Panc1 (cell line): ENCODE measurements around the gene PCNX2. TPM values are rescaled to one million over a fixed set of nuclear protein-coding genes. Genes with fewer than 3 reads are reported as not detected.

Experiments used
- ATAC-seq: fragments of 200-7000 bp; cut with Tn5 transposase; 2 replicates; pipeline ENCODE4 v1.9.1; 2020; ENCODE audit warnings: mild to moderate bottlenecking, moderate library complexity
- BruUV-seq: library from RNA; stranded (reverse); fragments of 400-500 nt; replicated peaks from 2 replicates; lab custom pipeline; 2021; lab: Mats Ljungman, UMichigan
- CTCF ChIA-PET: fragments of 300-600 bp; sonication (Branson Sonifier 250); formaldehyde crosslinking; loops from one replicate; lab custom pipeline; 2022; ENCODE audit warnings: antibody characterized with exemption; lab: Charles Lee
- POLR2A ChIA-PET: fragments of 300-600 bp; sonication (Branson Sonifier 250); formaldehyde crosslinking; loops from one replicate; lab custom pipeline; 2022; ENCODE audit warnings: antibody characterized with exemption; lab: Charles Lee
- DNase-seq: peaks from one replicate; pipeline ENCODE4 v3.0.0-alpha.2; 2010; ENCODE audit warnings: low read depth, low spot score
- H3K27ac ChIP-seq: 2 replicates; pipeline ENCODE4 v1.5.1; 2011; ENCODE audit warnings: mild to moderate bottlenecking, low read length, inconsistent platforms
- H3K27me3 ChIP-seq: fragments of 200-500 bp; sonication (Bioruptor generic); 2 replicates; pipeline ENCODE4 v1.6.0; 2014; ENCODE audit warnings: low read length, inconsistent platforms; ENCODE audit not compliant: control insufficient read depth, insufficient read depth
- H3K36me3 ChIP-seq: fragments of 200-500 bp; sonication (Bioruptor generic); 2 replicates; pipeline ENCODE4 v1.5.1; 2014; ENCODE audit warnings: inconsistent platforms, mild to moderate bottlenecking, low read length, moderate library complexity; ENCODE audit not compliant: control insufficient read depth, insufficient read depth
- H3K4me1 ChIP-seq: 2 replicates; pipeline ENCODE4 v1.5.1; 2011; ENCODE audit warnings: inconsistent platforms, mild to moderate bottlenecking, low read length, moderate library complexity; ENCODE audit not compliant: control insufficient read depth, insufficient read depth
- H3K4me3 ChIP-seq, 2 experiments: 2 replicates each; pipeline ENCODE4 v1.5.1; 2011 to 2012; ENCODE audit warnings: low read depth in 2 of 2, low read length in 2 of 2, mild to moderate bottlenecking in 2 of 2, inconsistent platforms in 1 of 2, moderate library complexity in 1 of 2
- H3K9me3 ChIP-seq: fragments of 200-500 bp; sonication (Bioruptor generic); 2 replicates; pipeline ENCODE4 v1.5.1; 2014; ENCODE audit warnings: low read depth, mild to moderate bottlenecking, inconsistent platforms, low read length, moderate library complexity; ENCODE audit not compliant: control insufficient read depth, insufficient read depth
- CTCF ChIP-seq: fragments of 450-650 bp; IDR thresholded peaks from 2 replicates; pipeline ENCODE4 v1.5.1; 2017; ENCODE audit warnings: mild to moderate bottlenecking
- POLR2AphosphoS5 ChIP-seq: IDR thresholded peaks from 2 replicates; pipeline ENCODE4 v1.6.1; 2012; ENCODE audit warnings: mild to moderate bottlenecking, low read depth, low read length, moderate library complexity
- REST ChIP-seq, 2 experiments: IDR thresholded peaks; 2 replicates each; pipeline ENCODE4 v1.6.1; 2011 to 2012; ENCODE audit warnings: low read depth in 2 of 2, control low read depth in 1 of 2, low read length in 1 of 2, mild to moderate bottlenecking in 1 of 2, moderate library complexity in 1 of 2; ENCODE audit not compliant: insufficient read depth in 1 of 2
- SIN3A ChIP-seq: IDR thresholded peaks from 2 replicates; pipeline ENCODE4 v1.6.1; 2012; ENCODE audit warnings: low read depth, mild to moderate bottlenecking, low read length, moderate library complexity, borderline replicate concordance; ENCODE audit not compliant: insufficient read depth
- TCF7L2 ChIP-seq: IDR thresholded peaks from 2 replicates; pipeline ENCODE4 v1.6.1; 2011; ENCODE audit warnings: mild to moderate bottlenecking, low read depth, low read length, inconsistent platforms
- in situ Hi-C: cut with HindIII; loops from 2 replicates; pipeline ENCODE4 v1.10.0; 2016; ENCODE audit warnings: low sequenced_read_pairs, low pct_unique_long_range_greater_than_20kb
- intact Hi-C: fragments of 100-400 bp; cut with micrococcal nuclease; formaldehyde crosslinking; loops from one replicate; pipeline ENCODE4 v1.10.0; 2022; ENCODE audit not compliant: unreplicated experiment
- total RNA-seq: library from RNA; stranded (reverse); gene quantifications from one replicate; pipeline ENCODE4 v1.2.1, GENCODE V29; 2021; ENCODE audit not compliant: unreplicated experiment

PCNX2 gene
- total RNA-seq, 1 experiment from 2014 or later, result 2.6 TPM

GRCh38 chr1:233255145-233255544 is 40.4 kb downstream of the PCNX2 start:
- intact Hi-C loops, result no loop called here
- no peak overlapping the region for H3K27ac ChIP-seq
- POLR2A ChIA-PET, result no interaction called here
- H3K27me3 ChIP-seq, result no peaks in the 10 kb centered on the region
- TF ChIP-seq TCF7L2 (no peak), REST (IDR thresholded peaks at IDR 0.05; ENCODE audit: insufficient read depth in 1 of 2, low read depth in 2 of 2, low read length in 1 of 2) (no peak), SIN3A (no peak), POLR2AphosphoS5 (no peak), CTCF (no peak)
- no peaks in the 10 kb centered on the region; the same call in 1 of the 2 replicates for H3K4me1 ChIP-seq
- H3K36me3 ChIP-seq, result no peaks in the 10 kb centered on the region
- no peaks in the 10 kb centered on the region for H3K9me3 ChIP-seq
- CTCF ChIA-PET, result no interaction called here
- no peak overlapping the region for H3K4me3 ChIP-seq
- ATAC-seq (no peak), DNase-seq (no peak)
- no TSS peak for BruUV-seq
- in situ Hi-C loops, result no loop called here

- H3K4me1 ChIP-seq, result no peaks in the 10 kb centered on the region; the same call in 1 of the 2 replicates
- ChIA-PET CTCF (interaction anchor here (0.6 kb wide), 1 partner anchor 1525 kb away, joined by 7 read pairs; no protein-coding TSS in a partner anchor), POLR2A (no interaction called here)
- ATAC-seq (0 out of 2 replicates have a peak, but pooled peaks have one; percentile 48), DNase-seq (no peak)
- intact Hi-C loops, result no loop called here
- TF ChIP-seq CTCF (no peak), REST (IDR thresholded peaks at IDR 0.05; ENCODE audit: insufficient read depth in 1 of 2, low read depth in 2 of 2, low read length in 1 of 2) (no peak), POLR2AphosphoS5 (no peak), TCF7L2 (no peak), SIN3A (no peak)
- H3K4me3 ChIP-seq, result no peak overlapping the region
- no peak overlapping the region for H3K27ac ChIP-seq
- H3K9me3 ChIP-seq, result no peaks in the 10 kb centered on the region
- H3K27me3 ChIP-seq, result no peaks in the 10 kb centered on the region
- in situ Hi-C loops, result no loop called here
- no peaks in the 10 kb centered on the region for H3K36me3 ChIP-seq
- no TSS peak for BruUV-seq
Measured at GRCh38 chr1:233253832-233254331, 41.6 kb downstream of the PCNX2 start.
